Right atrium auricular region (tissue), 2 donors: Measurements from ENCODE around the gene PSME2. TPM values are rescaled to one million over a fixed set of nuclear protein-coding genes. Genes with fewer than 3 reads are reported as not detected.

ENCODE experiments used
- DNase-seq: peaks from one replicate; pipeline ENCODE4 v3.0.0-alpha.2; 2019; ENCODE audit warnings: low spot score
- H3K27ac ChIP-seq, 2 donors: fragments of 200-600 bp; sonication (generic); 1 replicate in 1 of 2; 2 replicates in 1 of 2; pipeline ENCODE4 v1.5.1; 2016 to 2019
- H3K27me3 ChIP-seq, 2 donors: fragments of 200-600 bp; sonication (generic); one replicate each; pipeline versions ENCODE4 v1.5.1 to v1.6.0; 2017 to 2019
- H3K36me3 ChIP-seq: fragments of 200-600 bp; sonication (generic); one replicate; pipeline ENCODE4 v1.5.1; 2016
- H3K4me1 ChIP-seq, 2 donors: fragments of 200-600 bp; sonication (generic); one replicate each; pipeline versions ENCODE4 v1.5.1 to v1.6.0; 2017 to 2019
- H3K4me3 ChIP-seq, 2 donors: fragments of 200-600 bp; sonication (generic); 1 replicate in 1 of 2; 2 replicates in 1 of 2; pipeline ENCODE4 v1.5.1; 2017 to 2019; ENCODE audit warnings: mild to moderate bottlenecking in 1 of 2, moderate library complexity in 1 of 2
- H3K9me3 ChIP-seq, 2 donors: fragments of 200-600 bp; sonication (generic); one replicate each; pipeline ENCODE4 v1.5.1; 2019
- total RNA-seq, 2 donors: library from RNA; depleted of rRNA; stranded (reverse); fragments of >200 nt; gene quantifications; one replicate each; pipeline ENCODE4 v1.1.0, GENCODE V29; 2016
- TF ChIP-seq, protein P1 (sequence below), 2 donors: fragments of 200-600 bp; sonication (generic); IDR thresholded peaks; one replicate each; pipeline ENCODE4 v1.5.1; 2019; ENCODE audit warnings: antibody characterized with exemption in 2 of 2

The PSME2 gene
- total RNA-seq, 2 donors from 2014 or later = 23.1 to 40.6 TPM

GRCh38 chr14:24172261-24172860 lies 26.0 kb upstream of the PSME2 start:
- DNase-seq = no peak
- H3K4me1 ChIP-seq = peaks cover 0 to 9% of the 10 kb centered on the region in 2 donors
- no peaks in the 10 kb centered on the region for H3K9me3 ChIP-seq
- no peaks in the 10 kb centered on the region for H3K27me3 ChIP-seq
- TF ChIP-seq, protein P1, sequence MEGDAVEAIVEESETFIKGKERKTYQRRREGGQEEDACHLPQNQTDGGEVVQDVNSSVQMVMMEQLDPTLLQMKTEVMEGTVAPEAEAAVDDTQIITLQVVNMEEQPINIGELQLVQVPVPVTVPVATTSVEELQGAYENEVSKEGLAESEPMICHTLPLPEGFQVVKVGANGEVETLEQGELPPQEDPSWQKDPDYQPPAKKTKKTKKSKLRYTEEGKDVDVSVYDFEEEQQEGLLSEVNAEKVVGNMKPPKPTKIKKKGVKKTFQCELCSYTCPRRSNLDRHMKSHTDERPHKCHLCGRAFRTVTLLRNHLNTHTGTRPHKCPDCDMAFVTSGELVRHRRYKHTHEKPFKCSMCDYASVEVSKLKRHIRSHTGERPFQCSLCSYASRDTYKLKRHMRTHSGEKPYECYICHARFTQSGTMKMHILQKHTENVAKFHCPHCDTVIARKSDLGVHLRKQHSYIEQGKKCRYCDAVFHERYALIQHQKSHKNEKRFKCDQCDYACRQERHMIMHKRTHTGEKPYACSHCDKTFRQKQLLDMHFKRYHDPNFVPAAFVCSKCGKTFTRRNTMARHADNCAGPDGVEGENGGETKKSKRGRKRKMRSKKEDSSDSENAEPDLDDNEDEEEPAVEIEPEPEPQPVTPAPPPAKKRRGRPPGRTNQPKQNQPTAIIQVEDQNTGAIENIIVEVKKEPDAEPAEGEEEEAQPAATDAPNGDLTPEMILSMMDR (IDR thresholded peaks at IDR 0.05) = no peak
- no peak overlapping the region for H3K27ac ChIP-seq
- peak overlapping the region; percentile 12 to 40 for H3K4me3 ChIP-seq
- H3K36me3 ChIP-seq = peaks cover 11% of the 10 kb centered on the region

DNA sequence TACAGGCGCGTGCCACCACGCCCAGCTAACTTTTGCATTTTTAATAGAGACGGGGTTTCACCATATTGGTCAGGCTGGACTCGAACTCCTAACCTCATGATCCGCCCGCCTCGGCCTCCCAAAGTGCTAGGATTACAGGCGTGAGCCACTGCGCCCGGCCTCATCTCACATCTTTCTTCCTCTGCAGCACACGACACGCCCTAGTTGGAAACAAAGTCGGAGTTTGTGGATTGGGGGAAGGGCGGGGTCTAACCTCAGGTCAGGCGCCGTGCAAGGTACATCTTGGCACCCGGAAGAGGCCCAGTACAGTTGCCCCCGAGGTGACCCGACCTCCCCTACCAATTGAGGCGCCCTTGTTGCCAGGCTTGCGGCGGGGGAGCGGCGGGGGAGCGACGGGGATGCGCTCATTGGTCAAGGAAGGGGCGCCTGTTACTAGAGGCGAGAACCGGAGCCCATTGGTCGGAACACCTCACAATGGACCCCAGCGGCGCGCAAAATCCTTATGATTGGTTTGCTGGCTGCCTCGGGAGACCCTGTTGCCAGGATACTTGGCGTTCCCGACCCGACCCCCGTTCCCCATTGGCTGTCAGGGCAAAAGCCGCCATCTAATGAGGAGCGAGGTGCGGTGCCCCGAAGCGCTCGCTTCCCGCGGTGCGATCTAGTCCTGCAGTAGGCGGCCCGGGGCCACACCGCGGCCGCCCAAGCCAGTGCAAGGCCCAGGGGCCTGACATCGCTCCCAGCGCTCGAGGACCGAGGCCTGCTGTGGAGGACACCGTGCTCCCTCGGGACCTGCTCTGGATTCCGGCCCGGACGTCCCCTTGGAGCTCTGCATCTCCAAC lies 25.2 kb upstream of the PSME2 start, which contains the start of gene REC8:
TSS of gene REC8 (plus strand) at position 659 of the 839 bp plus-strand sequence. CDS start 473 bp downstream, outside the sequence.
- Histone ChIP-seq H3K4me1 (peaks cover 0 to 9% of the 10 kb centered on the region in 2 donors), H3K9me3 (no peaks in the 10 kb centered on the region), H3K27ac (no peak within 1 kb of the TSS), H3K4me3 (peak within 1 kb of the TSS; percentile 12 to 40), H3K27me3 (no peaks in the 10 kb centered on the region), H3K36me3 (peaks cover 18% of the 10 kb centered on the region)
- peak; percentile 89 for DNase-seq
- TF ChIP-seq, protein P1 (IDR thresholded peaks at IDR 0.05) = no peak

GRCh38 chr14:24167469-24168114 lies 21.2 kb upstream of the PSME2 start:
- DNase-seq = no peak
- no peaks in the 10 kb centered on the region for H3K9me3 ChIP-seq
- no peaks in the 10 kb centered on the region for H3K27me3 ChIP-seq
- peaks cover 58% of the 10 kb centered on the region for H3K36me3 ChIP-seq
- H3K4me1 ChIP-seq = peaks cover 0 to 24% of the 10 kb centered on the region in 2 donors
- H3K27ac ChIP-seq = no peak overlapping the region
- H3K4me3 ChIP-seq = no peak overlapping the region
- TF ChIP-seq, protein P1 (IDR thresholded peaks at IDR 0.05) = no peak

GRCh38 chr14:24165785-24166184 lies 19.4 kb upstream of the PSME2 start:
- Histone ChIP-seq H3K36me3 (peaks cover 58% of the 10 kb centered on the region), H3K27me3 (no peaks in the 10 kb centered on the region), H3K4me3 (no peak overlapping the region), H3K4me1 (peaks cover 0 to 25% of the 10 kb centered on the region in 2 donors), H3K9me3 (no peaks in the 10 kb centered on the region), H3K27ac (no peak overlapping the region)
- TF ChIP-seq, protein P1 (IDR thresholded peaks at IDR 0.05) = no peak
- no peak for DNase-seq

DNA sequence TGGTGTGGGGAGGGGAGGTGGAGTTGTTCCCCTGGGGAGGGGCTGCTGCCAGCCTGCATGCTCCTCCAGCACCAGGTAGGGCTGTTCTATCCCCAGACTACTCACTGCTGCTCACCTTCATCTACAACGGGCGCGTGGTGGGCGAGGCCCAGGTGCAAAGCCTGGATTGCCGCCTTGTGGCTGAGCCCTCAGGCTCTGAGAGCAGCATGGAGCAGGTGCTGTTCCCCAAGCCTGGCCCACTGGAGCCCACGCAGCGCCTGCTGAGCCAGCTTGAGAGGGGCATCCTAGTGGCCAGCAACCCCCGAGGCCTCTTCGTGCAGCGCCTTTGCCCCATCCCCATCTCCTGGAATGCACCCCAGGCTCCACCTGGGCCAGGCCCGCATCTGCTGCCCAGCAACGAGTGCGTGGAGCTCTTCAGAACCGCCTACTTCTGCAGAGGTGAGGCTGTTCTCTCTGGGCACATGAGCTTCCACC lies 18.1 kb upstream of the PSME2 start:
- Histone ChIP-seq H3K4me1 (peaks cover 0 to 30% of the 10 kb centered on the region in 2 donors), H3K36me3 (peaks cover 70% of the 10 kb centered on the region), H3K27ac (no peak overlapping the region), H3K4me3 (no peak overlapping the region), H3K27me3 (no peaks in the 10 kb centered on the region), H3K9me3 (no peaks in the 10 kb centered on the region)
- no peak for DNase-seq
- TF ChIP-seq, protein P1 (IDR thresholded peaks at IDR 0.05) = no peak
